ENCODE data around the gene FOXJ3. TPM values are rescaled to one million over a fixed set of nuclear protein-coding genes. Genes with fewer than 3 reads are reported as not detected.

The FOXJ3 gene
- total and polyA plus RNA-seq, 4 donors, result 5.3 to 16.8 (median 12.4) TPM

DNA sequence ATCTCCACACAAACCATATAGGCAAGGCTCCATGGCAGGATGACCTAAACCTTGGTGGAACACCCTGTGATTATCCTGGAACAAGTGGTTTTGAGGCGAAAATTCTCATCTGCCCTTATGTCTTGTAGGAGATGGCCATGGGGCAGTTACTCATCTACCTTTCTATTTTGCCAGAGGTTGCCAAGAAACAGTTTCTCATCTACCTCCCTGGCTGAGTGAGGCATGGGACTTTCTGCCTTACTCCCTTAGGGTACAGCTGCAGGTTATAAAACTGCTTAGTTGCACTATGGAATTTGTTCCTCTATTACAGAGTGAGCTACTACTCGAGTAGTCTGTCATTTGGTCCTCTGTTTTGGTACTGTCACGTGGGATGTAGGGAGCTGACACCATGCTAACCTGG is 139.2 kb downstream of the FOXJ3 start:
- H3K9me3 ChIP-seq (ENCODE audit: control insufficient read depth in 4 of 4, low read length in 3 of 4), result no peaks in the 10 kb centered on the region
- peaks cover 1 to 7% (median 3%) of the 10 kb centered on the region in 4 donors for H3K4me1 ChIP-seq (ENCODE audit: control insufficient read depth in 4 of 4, insufficient read depth in 4 of 4, low read length in 3 of 4)
- H3K27ac ChIP-seq (ENCODE audit: low read depth in 1 of 2, low read length in 2 of 2), result no peak overlapping the region
- H3K4me3 ChIP-seq (ENCODE audit: low read depth in 1 of 3, low read length in 3 of 3), result no peak overlapping the region
- H3K9ac ChIP-seq (ENCODE audit: low read depth in 1 of 2, low read length in 2 of 2), result no peak overlapping the region
- DNase-seq (ENCODE audit: low spot score), result no peak
- 95% methylated on average over 3 of the region's 3 CpGs for WGBS
- TF ChIP-seq, protein P1, sequence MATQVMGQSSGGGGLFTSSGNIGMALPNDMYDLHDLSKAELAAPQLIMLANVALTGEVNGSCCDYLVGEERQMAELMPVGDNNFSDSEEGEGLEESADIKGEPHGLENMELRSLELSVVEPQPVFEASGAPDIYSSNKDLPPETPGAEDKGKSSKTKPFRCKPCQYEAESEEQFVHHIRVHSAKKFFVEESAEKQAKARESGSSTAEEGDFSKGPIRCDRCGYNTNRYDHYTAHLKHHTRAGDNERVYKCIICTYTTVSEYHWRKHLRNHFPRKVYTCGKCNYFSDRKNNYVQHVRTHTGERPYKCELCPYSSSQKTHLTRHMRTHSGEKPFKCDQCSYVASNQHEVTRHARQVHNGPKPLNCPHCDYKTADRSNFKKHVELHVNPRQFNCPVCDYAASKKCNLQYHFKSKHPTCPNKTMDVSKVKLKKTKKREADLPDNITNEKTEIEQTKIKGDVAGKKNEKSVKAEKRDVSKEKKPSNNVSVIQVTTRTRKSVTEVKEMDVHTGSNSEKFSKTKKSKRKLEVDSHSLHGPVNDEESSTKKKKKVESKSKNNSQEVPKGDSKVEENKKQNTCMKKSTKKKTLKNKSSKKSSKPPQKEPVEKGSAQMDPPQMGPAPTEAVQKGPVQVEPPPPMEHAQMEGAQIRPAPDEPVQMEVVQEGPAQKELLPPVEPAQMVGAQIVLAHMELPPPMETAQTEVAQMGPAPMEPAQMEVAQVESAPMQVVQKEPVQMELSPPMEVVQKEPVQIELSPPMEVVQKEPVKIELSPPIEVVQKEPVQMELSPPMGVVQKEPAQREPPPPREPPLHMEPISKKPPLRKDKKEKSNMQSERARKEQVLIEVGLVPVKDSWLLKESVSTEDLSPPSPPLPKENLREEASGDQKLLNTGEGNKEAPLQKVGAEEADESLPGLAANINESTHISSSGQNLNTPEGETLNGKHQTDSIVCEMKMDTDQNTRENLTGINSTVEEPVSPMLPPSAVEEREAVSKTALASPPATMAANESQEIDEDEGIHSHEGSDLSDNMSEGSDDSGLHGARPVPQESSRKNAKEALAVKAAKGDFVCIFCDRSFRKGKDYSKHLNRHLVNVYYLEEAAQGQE (IDR thresholded peaks at IDR 0.05), result no peak
- no peak for TF ChIP-seq RXRA (IDR thresholded peaks at IDR 0.05)
- TF ChIP-seq SP1 (IDR thresholded peaks at IDR 0.05), result no peak
- TF ChIP-seq NR2F2 (IDR thresholded peaks at IDR 0.05), result no peak
- TF ChIP-seq, protein P2, sequence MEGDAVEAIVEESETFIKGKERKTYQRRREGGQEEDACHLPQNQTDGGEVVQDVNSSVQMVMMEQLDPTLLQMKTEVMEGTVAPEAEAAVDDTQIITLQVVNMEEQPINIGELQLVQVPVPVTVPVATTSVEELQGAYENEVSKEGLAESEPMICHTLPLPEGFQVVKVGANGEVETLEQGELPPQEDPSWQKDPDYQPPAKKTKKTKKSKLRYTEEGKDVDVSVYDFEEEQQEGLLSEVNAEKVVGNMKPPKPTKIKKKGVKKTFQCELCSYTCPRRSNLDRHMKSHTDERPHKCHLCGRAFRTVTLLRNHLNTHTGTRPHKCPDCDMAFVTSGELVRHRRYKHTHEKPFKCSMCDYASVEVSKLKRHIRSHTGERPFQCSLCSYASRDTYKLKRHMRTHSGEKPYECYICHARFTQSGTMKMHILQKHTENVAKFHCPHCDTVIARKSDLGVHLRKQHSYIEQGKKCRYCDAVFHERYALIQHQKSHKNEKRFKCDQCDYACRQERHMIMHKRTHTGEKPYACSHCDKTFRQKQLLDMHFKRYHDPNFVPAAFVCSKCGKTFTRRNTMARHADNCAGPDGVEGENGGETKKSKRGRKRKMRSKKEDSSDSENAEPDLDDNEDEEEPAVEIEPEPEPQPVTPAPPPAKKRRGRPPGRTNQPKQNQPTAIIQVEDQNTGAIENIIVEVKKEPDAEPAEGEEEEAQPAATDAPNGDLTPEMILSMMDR (IDR thresholded peaks at IDR 0.05; ENCODE audit: low read depth, low read length, missing input control), result no peak
- no peak for TF ChIP-seq JUND (IDR thresholded peaks at IDR 0.05)
- TF ChIP-seq, protein P3, sequence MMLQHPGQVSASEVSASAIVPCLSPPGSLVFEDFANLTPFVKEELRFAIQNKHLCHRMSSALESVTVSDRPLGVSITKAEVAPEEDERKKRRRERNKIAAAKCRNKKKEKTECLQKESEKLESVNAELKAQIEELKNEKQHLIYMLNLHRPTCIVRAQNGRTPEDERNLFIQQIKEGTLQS (IDR thresholded peaks at IDR 0.05), result no peak
- no peak for TF ChIP-seq FOXA1 (IDR thresholded peaks at IDR 0.05)
- no peak for TF ChIP-seq FOXA2 (IDR thresholded peaks at IDR 0.05)
- no peak for TF ChIP-seq RAD21 (IDR thresholded peaks at IDR 0.05)
- peaks cover 1 to 26% (median 12%) of the 10 kb centered on the region in 4 donors for H3K36me3 ChIP-seq (ENCODE audit: control insufficient read depth in 4 of 4, insufficient read depth in 3 of 4, low read depth in 1 of 4, low read length in 3 of 4)
- H3K27me3 ChIP-seq (ENCODE audit: control insufficient read depth in 4 of 4, insufficient read depth in 4 of 4, low read length in 3 of 4), result no peaks in the 10 kb centered on the region

DNA sequence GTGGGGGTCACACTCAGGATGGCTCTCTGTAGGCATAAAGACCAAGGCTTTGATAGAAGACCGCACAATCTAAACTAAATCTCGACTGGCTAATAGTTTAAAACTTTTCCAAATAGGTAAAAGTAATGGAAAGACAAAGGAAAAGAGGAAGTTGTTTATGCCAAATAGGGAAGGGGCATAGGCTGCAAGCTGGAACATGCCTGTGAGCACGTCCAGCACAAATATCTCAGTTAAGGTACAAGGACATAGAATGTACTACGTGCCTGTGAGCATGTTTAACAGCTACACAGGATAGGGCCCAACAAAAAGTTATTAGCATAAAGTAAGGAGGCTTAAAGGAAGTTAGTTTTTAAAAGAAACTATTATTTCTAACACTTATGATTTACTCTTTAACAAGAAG is 142.9 kb downstream of the FOXJ3 start:
- Histone ChIP-seq H3K4me1 (ENCODE audit: control insufficient read depth in 4 of 4, insufficient read depth in 4 of 4, low read length in 3 of 4) (peaks cover 0 to 21% (median 17%) of the 10 kb centered on the region in 4 donors), H3K4me3 (ENCODE audit: low read depth in 1 of 3, low read length in 3 of 3) (no peak overlapping the region), H3K27me3 (ENCODE audit: control insufficient read depth in 4 of 4, insufficient read depth in 4 of 4, low read length in 3 of 4) (no peaks in the 10 kb centered on the region), H3K36me3 (ENCODE audit: control insufficient read depth in 4 of 4, insufficient read depth in 3 of 4, low read depth in 1 of 4, low read length in 3 of 4) (peaks cover 0 to 22% (median 15%) of the 10 kb centered on the region in 4 donors), H3K27ac (ENCODE audit: low read depth in 1 of 2, low read length in 2 of 2) (no peak overlapping the region), H3K9ac (ENCODE audit: low read depth in 1 of 2, low read length in 2 of 2) (no peak overlapping the region), H3K9me3 (ENCODE audit: control insufficient read depth in 4 of 4, low read length in 3 of 4) (no peaks in the 10 kb centered on the region)
- WGBS, result 86% methylated on average over 4 of the region's 4 CpGs
- no peak for TF ChIP-seq NR2F2 (IDR thresholded peaks at IDR 0.05)
- TF ChIP-seq, protein P2 (IDR thresholded peaks at IDR 0.05; ENCODE audit: low read depth, low read length, missing input control), result no peak
- TF ChIP-seq, protein P1 (IDR thresholded peaks at IDR 0.05), result no peak
- TF ChIP-seq RXRA (IDR thresholded peaks at IDR 0.05), result no peak
- TF ChIP-seq SP1 (IDR thresholded peaks at IDR 0.05), result no peak
- no peak for TF ChIP-seq RAD21 (IDR thresholded peaks at IDR 0.05)
- TF ChIP-seq, protein P4, sequence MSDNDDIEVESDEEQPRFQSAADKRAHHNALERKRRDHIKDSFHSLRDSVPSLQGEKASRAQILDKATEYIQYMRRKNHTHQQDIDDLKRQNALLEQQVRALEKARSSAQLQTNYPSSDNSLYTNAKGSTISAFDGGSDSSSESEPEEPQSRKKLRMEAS (IDR thresholded peaks at IDR 0.05), result no peak
- no peak for TF ChIP-seq JUND (IDR thresholded peaks at IDR 0.05)
- TF ChIP-seq GABPA (IDR thresholded peaks at IDR 0.05 in 1 of 2, conservative IDR thresholded peaks at IDR 0.05 in 1 of 2), result no peak
- no peak for TF ChIP-seq FOXA1 (IDR thresholded peaks at IDR 0.05)
- TF ChIP-seq, protein P5, sequence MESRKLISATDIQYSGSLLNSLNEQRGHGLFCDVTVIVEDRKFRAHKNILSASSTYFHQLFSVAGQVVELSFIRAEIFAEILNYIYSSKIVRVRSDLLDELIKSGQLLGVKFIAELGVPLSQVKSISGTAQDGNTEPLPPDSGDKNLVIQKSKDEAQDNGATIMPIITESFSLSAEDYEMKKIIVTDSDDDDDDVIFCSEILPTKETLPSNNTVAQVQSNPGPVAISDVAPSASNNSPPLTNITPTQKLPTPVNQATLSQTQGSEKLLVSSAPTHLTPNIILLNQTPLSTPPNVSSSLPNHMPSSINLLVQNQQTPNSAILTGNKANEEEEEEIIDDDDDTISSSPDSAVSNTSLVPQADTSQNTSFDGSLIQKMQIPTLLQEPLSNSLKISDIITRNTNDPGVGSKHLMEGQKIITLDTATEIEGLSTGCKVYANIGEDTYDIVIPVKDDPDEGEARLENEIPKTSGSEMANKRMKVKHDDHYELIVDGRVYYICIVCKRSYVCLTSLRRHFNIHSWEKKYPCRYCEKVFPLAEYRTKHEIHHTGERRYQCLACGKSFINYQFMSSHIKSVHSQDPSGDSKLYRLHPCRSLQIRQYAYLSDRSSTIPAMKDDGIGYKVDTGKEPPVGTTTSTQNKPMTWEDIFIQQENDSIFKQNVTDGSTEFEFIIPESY (IDR thresholded peaks at IDR 0.05), result no peak
- TF ChIP-seq HNF4G (IDR thresholded peaks at IDR 0.05), result no peak
- DNase-seq (ENCODE audit: low spot score), result no peak
